ENCODE results near the gene EFNA3.

Gene EFNA3

DNA sequence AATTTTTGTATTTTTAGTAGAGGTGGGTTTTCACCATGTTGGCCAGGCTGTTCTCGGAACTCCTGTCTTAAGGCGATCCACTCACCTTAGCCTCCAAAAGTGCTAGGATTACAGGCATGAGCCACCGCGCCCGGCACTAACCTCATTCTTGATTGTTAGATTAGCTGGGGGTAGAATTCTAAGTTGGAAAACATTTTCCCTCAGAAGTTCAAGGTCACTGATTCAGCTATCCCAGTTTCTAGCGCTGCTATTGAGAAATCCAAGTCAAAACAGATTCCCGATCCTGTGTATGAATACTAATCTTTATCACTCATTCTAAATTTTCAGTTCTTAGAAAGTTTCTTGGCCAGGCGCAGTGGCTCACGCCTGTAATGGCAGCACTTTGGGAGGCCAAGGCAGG is 24.7 kb downstream of the EFNA3 start:
- DNase-seq (ENCODE audit: low read depth), result no peak
- TF ChIP-seq, protein P1, sequence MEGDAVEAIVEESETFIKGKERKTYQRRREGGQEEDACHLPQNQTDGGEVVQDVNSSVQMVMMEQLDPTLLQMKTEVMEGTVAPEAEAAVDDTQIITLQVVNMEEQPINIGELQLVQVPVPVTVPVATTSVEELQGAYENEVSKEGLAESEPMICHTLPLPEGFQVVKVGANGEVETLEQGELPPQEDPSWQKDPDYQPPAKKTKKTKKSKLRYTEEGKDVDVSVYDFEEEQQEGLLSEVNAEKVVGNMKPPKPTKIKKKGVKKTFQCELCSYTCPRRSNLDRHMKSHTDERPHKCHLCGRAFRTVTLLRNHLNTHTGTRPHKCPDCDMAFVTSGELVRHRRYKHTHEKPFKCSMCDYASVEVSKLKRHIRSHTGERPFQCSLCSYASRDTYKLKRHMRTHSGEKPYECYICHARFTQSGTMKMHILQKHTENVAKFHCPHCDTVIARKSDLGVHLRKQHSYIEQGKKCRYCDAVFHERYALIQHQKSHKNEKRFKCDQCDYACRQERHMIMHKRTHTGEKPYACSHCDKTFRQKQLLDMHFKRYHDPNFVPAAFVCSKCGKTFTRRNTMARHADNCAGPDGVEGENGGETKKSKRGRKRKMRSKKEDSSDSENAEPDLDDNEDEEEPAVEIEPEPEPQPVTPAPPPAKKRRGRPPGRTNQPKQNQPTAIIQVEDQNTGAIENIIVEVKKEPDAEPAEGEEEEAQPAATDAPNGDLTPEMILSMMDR (IDR thresholded peaks at IDR 0.05; ENCODE audit: low read length, missing control alignments), result no peak
- no peak overlapping the region for H3K4me3 ChIP-seq (replicated peaks; ENCODE audit: low read depth, low read length)

DNA sequence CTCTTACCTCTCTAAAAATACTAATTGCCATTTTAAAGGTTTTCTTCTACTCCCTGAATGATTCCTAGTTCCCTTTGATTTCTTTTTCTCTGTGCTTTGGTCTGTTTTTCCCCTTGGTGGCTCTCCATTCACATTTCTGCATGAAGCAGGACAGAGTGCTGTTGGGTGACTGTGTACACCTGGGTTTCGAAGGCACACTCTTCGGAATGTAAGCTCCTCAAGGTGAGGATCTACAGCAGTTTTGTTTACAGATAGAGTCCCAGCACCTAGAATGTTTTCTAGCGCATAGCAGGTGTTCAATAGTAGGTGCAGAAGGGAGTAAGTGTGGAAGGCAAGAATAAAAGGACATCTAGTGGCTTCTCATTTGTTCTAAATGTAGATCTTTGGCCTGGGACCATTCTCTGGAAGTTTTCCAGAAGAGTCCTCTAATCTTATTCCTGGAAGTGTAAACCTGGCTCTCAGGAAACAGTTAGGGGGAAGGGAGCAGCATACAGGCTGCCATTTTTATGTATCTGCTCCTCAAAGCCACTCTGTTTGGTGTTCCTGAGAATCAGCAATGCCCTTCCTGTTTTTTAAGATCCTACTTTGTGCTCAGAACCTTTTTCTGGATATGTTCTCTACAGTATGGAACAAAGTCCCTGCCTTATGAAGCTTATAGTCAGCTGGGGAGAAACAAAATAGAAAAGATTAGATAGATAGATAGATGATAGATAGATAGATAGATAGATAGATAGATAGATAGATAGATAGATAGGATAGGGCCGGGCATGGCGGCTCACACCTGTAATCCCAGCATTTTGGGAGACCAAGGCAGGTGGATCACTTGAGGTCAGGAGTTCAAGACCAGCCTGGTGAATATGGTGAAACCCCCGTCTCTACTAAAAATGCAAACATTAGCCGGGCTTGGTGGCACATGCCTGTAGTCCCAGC is 26.2 kb downstream of the EFNA3 start:
- DNase-seq (ENCODE audit: low read depth), result no peak
- no peak overlapping the region for H3K4me3 ChIP-seq (replicated peaks; ENCODE audit: low read depth, low read length)
- TF ChIP-seq, protein P1 (IDR thresholded peaks at IDR 0.05; ENCODE audit: low read length, missing control alignments), result no peak

DNA sequence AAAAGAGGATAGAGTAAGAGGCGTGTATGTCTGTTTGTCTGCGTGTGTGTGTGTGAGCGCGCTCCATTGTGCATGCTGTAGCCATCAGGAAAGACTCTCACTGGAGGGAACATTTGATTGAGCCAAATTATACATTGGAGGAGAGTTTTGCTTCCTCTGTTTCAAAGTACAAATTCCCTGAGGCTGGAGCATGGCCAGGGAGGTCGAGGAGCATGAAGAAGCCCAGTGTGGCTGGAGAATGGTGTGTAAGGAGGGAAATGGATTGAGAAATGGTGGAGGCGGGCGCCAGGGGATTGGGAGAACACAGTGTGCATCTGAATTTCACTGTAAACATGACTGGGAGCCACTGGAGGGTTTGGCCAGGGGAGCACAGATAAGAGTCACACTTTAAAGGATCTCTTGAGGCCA is 27.0 kb downstream of the EFNA3 start:
- TF ChIP-seq, protein P1 (IDR thresholded peaks at IDR 0.05; ENCODE audit: low read length, missing control alignments), result no peak
- no peak overlapping the region for H3K4me3 ChIP-seq (replicated peaks; ENCODE audit: low read depth, low read length)
- peak; percentile 79 for DNase-seq (ENCODE audit: low read depth)

DNA sequence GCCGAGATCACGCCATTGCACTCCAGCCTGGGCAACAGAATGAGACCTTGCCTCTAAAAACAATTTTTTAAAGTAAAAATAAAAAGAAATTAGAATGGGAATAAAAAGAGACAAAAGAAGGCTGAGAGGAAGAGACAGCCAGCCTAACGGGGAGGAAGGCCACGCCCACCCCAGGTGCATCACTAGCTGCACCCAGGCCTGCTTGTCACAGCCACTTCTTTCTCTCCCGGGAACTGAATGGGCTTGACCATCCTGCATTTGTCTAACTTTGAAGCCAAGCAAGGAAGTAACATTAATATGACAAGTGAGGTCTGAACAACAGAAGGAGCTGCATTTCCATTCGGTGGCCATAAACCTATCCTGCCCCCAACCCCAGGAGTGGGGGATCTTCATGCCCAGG is 28.2 kb downstream of the EFNA3 start:
- TF ChIP-seq, protein P1 (IDR thresholded peaks at IDR 0.05; ENCODE audit: low read length, missing control alignments), result no peak
- H3K4me3 ChIP-seq (replicated peaks; ENCODE audit: low read depth, low read length), result no peak overlapping the region
- DNase-seq (ENCODE audit: low read depth), result no peak

DNA sequence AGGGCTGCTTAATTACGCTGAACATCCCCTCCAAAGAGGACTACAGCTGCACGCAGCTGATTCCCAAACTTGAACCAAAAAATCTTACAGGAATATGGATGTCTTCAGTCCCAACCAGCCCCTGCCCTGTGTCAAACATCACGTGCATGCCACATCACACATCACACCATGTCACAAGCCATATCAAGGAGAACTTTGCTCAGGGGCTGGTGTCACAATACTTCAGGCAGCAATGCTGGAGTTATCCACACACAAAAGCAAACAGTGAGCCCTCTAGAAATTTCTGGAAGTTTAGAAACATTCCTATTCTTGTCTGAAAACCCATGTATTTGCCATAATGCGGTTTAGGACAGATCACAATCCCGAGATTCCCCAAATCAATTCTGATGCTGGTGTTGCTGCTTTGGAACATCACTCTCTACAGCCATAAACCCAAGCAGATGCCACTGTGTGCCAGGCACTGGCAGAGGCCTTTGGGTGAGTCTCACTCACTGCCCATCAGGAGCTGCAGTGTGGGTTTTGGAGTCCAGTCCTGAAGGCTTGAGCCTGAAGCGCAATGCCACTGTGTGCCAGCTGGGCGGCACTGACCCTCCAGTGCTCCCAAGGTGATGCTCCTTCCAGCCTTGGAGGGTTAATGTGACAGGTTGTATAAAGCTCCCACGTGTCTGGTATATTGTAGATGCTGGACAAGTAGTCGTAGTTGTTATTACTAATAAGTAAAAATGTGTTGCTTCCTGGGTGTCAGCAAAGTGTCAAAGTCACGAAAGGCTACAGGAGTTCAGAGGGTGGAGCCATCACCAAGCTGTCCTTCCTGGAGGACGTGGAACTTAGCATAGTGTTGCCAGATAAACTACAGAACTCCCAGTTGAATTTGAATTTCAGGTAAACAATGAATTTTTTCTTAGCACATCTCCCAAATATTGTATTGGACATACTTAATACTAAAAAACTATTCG is 28.9 kb downstream of the EFNA3 start:
- TF ChIP-seq, protein P1 (IDR thresholded peaks at IDR 0.05; ENCODE audit: low read length, missing control alignments), result no peak
- no peak overlapping the region for H3K4me3 ChIP-seq (replicated peaks; ENCODE audit: low read depth, low read length)
- no peak for DNase-seq (ENCODE audit: low read depth)

DNA sequence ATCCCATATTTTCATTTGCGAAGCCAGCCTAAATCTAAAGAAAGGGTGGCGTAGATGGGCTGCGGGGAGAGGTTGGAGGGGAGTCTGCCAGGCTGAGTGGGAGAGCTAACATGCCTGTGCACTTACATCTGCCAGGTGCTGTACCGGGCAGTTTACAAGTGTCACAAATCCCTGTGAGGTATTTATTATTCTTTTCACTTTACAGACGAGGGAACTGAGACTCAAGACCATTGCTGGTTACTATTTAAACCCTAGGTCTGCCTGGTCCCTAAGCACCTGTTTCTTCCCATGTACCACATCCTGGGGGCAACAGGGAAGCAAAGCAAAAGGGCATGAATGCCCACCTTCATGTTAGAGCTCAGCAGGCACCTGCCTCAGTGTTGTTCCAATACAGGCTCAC is 29.7 kb downstream of the EFNA3 start:
- TF ChIP-seq, protein P1 (IDR thresholded peaks at IDR 0.05; ENCODE audit: low read length, missing control alignments), result no peak
- DNase-seq (ENCODE audit: low read depth), result no peak
- no peak overlapping the region for H3K4me3 ChIP-seq (replicated peaks; ENCODE audit: low read depth, low read length)

All from fibroblast of pulmonary artery (primary cell).